GM18907 (cell line): ENCODE results near the gene DGCR6.
"Not testable (repeated sequence)": the region's sequence is repeated elsewhere in the genome, so short reads cannot be mapped to it uniquely, and the experiment has no call there.

ENCODE experiments used
- ATAC-seq: cut with Tn5 transposase; IDR thresholded peaks from one replicate; pipeline ENCODE4 v1.9.1; 2021; ENCODE audit warnings: mild to moderate bottlenecking, moderate library complexity; ENCODE audit not compliant: unreplicated experiment

Gene DGCR6

GRCh38 chr22:18959741-18960140, 53.6 kb downstream of the DGCR6 start:
- not testable (repeated sequence) for ATAC-seq

DNA sequence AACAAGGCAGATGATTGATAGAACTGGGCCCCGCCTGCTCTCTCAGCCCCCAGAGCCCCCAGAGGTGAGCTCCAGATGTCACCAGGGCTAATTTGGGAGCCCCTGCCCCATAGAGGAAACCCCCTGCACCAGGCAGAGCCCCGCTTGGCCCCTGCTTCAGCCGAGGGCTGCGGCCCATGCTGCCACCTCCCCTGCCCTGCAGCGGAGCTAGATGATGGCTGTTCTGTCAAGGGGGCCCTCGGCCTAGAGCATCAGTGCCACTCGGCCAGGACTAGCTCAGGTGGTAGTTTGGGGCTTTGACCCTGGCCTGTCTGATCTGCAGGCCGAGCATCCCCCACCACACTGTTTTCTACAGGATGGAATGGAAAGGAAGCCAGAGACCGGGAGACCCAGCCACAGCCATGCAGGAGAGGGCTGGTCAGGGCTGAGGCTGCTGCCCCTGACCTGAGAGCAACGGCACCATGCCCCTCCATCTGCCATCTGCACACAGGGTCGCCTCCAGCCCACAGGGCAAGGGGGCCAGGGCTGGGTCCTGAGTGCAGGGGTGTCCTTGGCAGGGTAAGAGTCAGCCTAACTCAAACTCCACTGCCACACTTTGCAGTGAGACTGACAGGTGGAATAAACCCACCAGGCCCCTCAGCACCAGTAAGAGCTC, 54.2 kb downstream of the DGCR6 start:
- not testable (repeated sequence) for ATAC-seq

DNA sequence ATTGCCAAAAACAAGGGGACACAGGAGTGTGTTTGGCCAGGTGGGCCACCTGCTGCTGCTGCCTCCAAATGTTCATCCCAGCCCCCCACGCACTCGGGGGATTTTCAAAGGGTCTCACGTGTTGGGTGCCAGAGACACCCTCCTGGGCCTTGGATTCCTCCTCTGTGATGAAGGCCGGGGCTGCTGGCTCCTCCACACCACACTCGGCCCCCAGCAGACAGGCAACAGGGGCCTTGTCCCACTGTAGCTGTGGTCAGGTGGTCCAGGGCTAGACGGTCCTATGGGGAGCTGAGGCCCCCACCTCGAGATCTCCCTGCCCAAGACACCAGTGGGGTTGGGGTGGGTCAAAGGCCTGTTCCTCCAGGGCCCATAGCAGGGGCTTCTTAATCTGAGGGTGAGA, 55.1 kb downstream of the DGCR6 start:
- not testable (repeated sequence) for ATAC-seq
